NCI-H1105 treated with DMSO at 0.1 percent for 48 hours (cell line): Measurements from ENCODE around the gene OR7A5.
"Not testable (repeated sequence)": the region's sequence is repeated elsewhere in the genome, so short reads cannot be mapped to it uniquely, and the experiment has no call there.

ENCODE experiments used
- DNase-seq: peaks from one replicate; lab custom pipeline; 2025; lab: John Stamatoyannopoulos, UW

Gene OR7A5

DNA sequence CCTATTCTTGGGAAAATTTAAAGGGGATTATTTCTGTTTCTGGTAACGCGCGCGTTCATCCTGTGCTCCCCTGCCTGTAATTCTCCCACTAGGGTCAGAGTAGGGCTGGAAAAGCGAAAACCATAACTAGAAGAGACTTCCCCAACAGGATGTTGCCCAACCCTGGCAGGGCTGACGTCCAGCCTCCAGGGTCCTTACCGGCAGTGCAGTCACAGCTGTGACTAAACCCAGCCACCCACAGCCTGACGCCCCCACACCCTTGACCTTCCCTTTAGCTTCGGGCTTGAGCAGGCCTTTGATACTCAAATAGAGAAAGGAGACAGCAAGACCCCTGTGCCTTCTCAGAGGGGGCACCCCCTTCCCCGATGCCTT lies 50.3 kb downstream of the OR7A5 start:
- DNase-seq = not testable (repeated sequence)

DNA sequence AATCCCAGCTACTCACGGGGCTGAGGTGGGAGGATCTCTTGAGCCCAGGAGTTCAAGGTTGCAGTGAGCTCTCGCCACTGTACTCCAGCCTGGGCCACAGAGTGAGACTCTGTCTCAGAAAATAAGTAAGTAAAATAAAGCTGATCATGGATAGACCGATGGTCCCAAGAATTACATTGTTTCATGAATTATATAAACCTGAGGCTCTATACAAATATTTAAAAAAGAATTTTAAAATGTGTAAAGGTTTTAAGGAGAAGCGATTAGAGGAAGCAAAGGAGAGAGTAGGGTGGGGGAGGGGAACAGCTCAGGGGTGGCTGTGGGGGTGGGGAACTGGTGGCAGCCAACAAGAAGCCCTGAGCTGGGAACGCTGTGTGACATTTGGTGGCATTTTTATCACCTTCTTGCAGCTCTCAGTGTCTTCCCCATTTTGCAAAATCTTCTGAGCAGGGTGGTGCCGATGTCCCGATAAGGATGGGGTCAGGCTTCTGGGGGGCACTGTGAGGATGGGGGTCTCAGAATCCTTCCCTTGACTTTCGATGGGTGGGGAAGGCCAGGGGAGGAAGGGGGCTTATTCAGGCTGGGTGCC lies 51.5 kb downstream of the OR7A5 start:
- not testable (repeated sequence) for DNase-seq

DNA sequence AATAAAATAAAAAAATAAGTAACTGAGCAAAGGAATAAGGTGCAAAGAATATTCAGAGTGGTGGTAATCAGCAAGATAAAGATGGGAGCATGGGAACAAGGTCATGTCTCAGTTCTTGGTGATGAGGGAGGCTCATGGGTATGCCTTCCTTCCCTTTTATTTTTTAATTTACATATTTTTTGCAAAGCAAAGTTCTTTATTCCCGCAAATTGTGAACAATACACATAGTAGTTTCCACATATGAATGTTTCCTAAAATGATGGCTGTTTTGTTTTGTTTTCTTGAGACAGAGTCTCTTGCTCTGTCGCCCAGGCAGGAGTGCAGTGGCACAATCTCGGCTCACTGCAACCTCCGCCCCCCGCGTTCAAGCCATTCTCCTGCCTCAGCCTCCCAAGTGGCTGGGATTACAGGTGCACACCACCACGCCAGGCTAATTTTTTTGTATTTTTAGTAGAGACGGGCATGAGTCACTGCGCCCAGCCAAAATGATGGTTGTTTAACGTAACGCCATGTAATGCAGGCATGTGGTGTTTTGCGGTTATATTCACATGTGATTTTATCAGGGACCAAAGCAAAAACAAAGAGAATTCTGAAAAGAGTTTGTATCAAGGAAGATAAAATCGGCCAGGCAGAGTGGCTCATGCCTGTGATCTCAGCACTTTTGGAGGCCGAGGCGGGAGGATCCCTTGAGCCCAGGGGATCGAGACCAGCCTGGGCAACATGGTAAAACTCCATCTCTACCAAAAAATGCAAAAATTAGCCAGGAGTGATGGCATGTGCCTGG lies 52.2 kb downstream of the OR7A5 start:
- no peak for DNase-seq

DNA sequence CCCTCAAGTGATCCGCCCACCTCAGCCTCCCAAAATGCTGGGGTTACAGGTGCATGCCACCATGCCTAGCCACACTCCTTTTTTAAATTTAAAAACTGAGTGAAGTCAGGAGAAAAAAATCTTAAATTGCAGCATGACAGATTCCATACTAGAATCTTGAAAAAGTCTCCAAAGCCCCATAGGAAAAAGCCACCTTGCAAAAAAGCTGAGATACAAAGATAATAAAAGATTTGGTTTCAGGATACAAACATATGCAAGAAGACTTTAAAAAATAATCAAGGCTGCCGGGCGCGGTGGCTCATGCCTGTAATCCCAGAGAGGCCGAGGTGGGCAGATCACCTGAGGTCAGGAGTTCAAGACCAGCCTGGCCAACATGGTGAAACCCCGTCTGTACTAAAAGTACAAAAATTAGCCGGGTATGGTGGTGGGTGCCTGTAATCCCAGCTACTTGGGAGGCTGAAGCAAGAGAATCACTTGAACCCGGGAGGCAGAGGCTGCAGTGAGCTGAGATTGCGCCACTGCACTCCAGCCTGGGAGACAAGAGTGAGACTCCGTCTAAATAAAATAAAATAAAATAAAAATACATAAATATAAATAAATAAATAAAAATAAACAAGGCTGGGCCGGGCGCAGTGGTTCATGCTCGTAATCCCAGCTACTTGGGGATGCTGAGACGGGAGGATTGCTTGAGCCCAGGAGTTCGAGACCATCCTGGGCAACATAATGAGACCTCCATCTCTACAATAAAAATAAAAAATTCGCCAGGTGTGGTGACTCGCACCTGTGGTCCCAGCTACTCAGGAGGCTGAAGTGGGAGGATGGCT lies 53.1 kb downstream of the OR7A5 start:
- DNase-seq = not testable (repeated sequence)

DNA sequence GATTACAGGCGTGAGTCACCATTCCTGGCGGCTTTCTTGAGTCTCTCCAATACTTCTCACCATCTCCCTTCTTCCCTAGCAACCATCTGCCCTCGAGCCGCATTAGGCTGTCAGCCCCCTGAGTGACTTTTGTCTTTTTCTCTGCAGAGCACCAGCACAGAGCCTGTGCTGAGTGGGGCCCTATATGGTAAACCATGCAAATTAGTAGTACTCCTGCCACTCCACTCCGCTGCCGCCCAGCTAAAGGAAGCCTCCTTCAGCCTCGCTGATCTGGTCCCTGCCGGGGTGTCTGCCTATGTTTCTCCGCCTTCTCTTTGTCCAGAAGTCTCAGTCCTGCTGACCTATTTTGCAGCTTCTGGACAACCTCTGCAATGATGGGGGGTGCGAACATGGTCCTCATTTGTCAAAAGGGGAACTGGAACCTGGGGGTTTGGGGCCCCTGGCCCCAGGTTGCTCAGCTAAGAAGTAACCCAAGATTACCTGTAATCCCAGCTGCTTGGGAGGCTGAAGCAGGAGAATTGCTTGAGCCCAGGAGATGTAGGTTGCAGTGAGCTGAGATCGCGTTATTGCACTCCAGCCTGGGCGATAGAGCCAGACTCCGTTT lies 54.3 kb downstream of the OR7A5 start:
- DNase-seq = not testable (repeated sequence)

DNA sequence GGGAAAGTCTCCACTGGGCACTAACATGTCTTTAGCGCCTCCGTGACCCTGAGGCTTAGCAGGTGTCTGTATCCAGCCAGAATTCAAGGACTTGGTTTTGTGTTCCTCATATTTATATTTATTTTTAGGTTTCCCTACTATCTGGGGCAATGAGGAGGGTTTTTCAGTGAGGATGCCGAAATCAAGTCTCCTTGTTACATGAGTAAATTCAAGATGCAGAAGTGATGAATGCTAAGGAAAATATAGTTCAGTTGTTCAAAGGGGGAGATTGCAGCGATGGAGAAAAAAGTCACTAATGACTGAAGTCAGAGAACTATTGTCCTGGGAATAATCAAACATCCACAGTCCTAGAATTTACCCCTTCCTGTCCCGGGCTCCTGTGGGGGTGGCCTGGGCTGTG lies 55.8 kb downstream of the OR7A5 start:
- DNase-seq = no peak

DNA sequence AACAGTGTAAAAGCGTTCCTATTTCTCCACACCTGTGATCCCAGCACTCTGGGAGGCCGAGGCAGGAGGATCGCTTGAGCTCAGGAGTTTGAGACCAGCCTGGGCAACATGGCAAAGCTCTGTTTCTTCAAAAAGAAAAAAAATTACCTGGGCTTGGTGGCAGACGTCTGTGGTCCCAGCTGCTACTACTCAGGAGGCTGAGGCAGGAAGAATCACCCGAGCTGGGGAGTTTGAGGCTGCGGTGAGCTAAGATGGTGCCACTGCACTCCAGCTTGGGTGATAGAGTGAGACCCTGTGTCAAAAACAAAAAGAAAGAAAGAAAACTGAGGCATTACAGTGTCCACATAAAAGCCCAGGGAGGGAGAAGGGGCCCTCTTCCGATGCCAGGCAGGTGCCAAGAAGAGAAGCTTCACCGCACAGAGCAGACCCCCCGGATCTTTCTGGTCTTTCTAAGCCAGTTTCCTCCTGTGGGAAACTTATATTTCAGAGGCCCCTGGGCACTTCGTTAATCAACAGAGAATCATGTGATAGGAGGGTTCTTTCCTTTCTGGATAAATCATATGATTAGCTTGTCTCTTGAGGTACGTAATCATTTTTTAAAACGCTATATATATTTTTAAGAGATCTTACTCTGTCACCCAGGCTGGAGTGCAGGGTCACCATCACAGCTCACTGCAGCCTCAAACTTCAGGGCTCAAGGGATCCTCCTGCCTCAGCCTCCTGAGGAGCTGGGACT lies 56.7 kb downstream of the OR7A5 start, which contains the start of gene ADGRE2:
ADGRE2 (minus strand) TSS at position 451 of the 736 bp plus-strand sequence. CDS start 1,804 bp downstream, outside the sequence.
- DNase-seq = not testable (repeated sequence)

DNA sequence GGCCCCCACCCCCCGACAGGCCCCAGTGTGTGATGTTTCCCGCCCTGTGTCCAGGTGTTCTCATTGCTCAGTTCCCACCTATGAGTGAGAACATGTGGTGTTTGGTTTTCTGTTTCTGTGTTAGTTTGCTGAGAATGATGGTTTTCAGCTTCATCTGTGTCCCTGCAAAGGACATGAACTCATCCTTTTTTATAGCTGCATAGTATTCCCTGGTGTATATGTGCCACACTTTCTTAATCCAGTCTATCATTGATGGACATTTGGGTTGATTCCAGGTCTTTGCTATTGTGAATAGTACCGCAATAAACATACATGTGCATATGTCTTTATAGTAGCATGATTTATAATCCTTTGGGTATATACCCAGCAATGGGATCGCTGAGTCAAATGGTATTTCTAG lies 57.3 kb downstream of the OR7A5 start:
- DNase-seq = not testable (repeated sequence)
